Hepatocyte (in vitro differentiated cells): ENCODE results near the gene APBB1IP.

Experiments
- EZH2 ChIP-seq: fragments of 200-600 bp; sonication (generic); IDR thresholded peaks from 2 replicates; pipeline ENCODE4 v1.6.1; 2016; ENCODE audit warnings: antibody characterized with exemption, mild to moderate bottlenecking, borderline replicate concordance
- TF ChIP-seq, protein P1 (sequence below): fragments of 200-600 bp; sonication (generic); IDR thresholded peaks from 2 replicates; pipeline ENCODE4 v1.5.1; 2016; ENCODE audit warnings: antibody characterized with exemption, mild to moderate bottlenecking; ENCODE audit not compliant: poor library complexity

DNA sequence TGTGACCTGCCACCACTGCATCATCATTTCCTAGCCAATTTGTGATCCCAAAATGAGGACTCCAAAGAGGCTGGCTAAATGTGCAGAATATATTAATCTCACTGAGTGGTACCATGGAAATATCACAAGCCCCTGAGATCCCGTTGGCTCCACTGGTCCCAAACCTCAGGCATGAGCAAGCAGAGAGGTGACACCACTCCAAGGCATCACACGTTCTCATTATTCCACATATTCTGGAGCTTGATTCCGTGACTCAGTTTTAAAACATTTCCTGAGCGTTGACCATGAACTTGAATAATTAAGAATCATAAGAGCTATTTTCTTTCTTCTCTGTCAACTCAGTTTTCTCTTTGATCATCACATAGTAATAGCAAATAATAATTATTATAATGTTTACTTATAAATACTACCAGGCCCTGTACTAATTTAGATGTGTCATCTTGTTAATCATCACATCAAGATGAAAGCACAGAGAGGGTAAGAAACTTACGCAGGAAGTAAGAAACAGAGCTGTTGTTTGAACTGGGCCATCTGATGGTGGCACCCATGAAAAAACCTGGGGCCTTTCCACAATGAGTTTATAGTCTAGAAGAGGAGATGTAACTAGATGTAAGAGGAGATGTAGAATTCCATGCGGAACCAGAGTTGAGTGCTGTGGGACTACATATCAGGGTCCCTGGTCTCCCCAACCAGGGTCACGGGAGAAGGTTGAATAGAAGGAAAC lies 3.5 kb downstream of the APBB1IP start:
- TF ChIP-seq, protein P1, sequence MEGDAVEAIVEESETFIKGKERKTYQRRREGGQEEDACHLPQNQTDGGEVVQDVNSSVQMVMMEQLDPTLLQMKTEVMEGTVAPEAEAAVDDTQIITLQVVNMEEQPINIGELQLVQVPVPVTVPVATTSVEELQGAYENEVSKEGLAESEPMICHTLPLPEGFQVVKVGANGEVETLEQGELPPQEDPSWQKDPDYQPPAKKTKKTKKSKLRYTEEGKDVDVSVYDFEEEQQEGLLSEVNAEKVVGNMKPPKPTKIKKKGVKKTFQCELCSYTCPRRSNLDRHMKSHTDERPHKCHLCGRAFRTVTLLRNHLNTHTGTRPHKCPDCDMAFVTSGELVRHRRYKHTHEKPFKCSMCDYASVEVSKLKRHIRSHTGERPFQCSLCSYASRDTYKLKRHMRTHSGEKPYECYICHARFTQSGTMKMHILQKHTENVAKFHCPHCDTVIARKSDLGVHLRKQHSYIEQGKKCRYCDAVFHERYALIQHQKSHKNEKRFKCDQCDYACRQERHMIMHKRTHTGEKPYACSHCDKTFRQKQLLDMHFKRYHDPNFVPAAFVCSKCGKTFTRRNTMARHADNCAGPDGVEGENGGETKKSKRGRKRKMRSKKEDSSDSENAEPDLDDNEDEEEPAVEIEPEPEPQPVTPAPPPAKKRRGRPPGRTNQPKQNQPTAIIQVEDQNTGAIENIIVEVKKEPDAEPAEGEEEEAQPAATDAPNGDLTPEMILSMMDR, result no peak
- no peak for TF ChIP-seq EZH2
